ENCODE measurements around the gene PHF12.

Gene PHF12

GRCh38 chr17:28948873-28949184 lies 2.5 kb downstream of the PHF12 start:
- peak overlapping the region; percentile 83 for H3K4me3 ChIP-seq (ENCODE audit: low read depth, low read length)
- no peak for TF ChIP-seq CTCF (IDR thresholded peaks at IDR 0.05; ENCODE audit: low read depth, low read length)

DNA sequence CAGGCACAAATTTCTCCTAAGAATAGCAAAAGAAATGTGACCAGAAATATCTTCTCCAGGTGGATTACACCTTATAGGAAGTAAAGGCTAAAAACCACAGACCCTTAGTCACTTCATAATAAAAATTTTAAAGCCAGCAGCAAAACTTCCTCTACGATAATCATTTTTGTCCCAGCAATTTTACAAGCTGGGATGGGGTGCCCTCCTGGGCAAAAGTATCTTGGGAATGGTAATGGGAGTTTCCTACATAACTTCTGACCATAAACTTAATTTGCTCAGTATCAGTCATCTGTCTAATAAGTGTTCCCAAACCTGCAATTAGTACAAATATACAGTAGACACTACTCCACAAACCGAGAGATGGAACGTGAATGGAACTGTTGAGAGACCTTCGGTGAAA lies 3.0 kb downstream of the PHF12 start:
- no peak for TF ChIP-seq CTCF (IDR thresholded peaks at IDR 0.05; ENCODE audit: low read depth, low read length)
- H3K4me3 ChIP-seq (ENCODE audit: low read depth, low read length), result peak overlapping the region; percentile 83

DNA sequence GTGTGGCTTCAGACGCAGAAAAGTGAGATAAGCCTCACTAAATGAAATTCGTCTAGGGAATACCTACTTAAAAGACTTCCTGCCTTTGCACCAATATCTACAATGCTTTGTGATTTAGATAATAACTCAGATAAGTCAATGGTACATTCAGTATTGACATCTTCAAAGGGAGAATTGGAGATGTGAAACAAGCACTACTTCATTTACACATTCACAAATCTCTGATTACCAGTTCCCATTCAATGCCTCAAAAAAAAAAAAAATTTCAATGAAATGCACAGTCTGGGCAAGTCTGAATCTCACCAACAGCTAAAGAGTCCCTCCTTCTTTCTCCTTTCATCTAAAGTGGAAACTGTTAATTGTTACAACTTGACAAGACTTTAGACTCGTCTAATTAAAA lies 3.7 kb downstream of the PHF12 start:
- TF ChIP-seq CTCF (IDR thresholded peaks at IDR 0.05; ENCODE audit: low read depth, low read length), result no peak
- peak overlapping the region; percentile 83 for H3K4me3 ChIP-seq (ENCODE audit: low read depth, low read length)

GRCh38 chr17:28946239-28946638 lies 5.1 kb downstream of the PHF12 start:
- no peak overlapping the region for H3K4me3 ChIP-seq (ENCODE audit: low read depth, low read length)
- TF ChIP-seq CTCF (IDR thresholded peaks at IDR 0.05; ENCODE audit: low read depth, low read length), result no peak

- TF ChIP-seq CTCF (IDR thresholded peaks at IDR 0.05; ENCODE audit: low read depth, low read length), result no peak
- H3K4me3 ChIP-seq (ENCODE audit: low read depth, low read length), result peak overlapping the region; percentile 25; the same call in 1 of the 2 replicates
Measured at GRCh38 chr17:28944862-28945741, 6.2 kb downstream of the PHF12 start.

- H3K4me3 ChIP-seq (ENCODE audit: low read depth, low read length), result no peak overlapping the region
- TF ChIP-seq CTCF (IDR thresholded peaks at IDR 0.05; ENCODE audit: low read depth, low read length), result no peak
Measured at GRCh38 chr17:28944343-28944742, 7.0 kb downstream of the PHF12 start.

DNA sequence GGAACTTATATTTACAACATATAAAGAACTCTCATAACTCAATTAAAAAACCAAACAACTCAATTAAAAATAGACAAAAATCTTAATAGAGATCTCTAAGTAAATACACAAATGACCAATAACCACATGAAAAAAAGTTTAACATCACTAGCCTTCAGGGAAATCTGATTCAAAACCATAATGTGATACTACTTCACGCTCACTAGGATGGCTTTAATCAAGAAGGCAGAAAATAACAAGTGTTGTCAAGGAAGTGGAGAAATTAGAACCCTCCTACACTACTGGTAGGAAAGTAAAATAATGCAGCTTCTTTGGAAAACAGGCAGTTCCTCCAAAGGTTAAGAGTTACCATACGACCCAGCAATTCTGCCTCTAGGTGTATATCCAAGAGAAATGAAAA lies 8.4 kb downstream of the PHF12 start:
- TF ChIP-seq CTCF (IDR thresholded peaks at IDR 0.05; ENCODE audit: low read depth, low read length), result no peak
- H3K4me3 ChIP-seq (ENCODE audit: low read depth, low read length), result no peak overlapping the region

Data from WI38 (cell line).